Measurements from ENCODE around the gene HMSD.

HMSD gene

DNA sequence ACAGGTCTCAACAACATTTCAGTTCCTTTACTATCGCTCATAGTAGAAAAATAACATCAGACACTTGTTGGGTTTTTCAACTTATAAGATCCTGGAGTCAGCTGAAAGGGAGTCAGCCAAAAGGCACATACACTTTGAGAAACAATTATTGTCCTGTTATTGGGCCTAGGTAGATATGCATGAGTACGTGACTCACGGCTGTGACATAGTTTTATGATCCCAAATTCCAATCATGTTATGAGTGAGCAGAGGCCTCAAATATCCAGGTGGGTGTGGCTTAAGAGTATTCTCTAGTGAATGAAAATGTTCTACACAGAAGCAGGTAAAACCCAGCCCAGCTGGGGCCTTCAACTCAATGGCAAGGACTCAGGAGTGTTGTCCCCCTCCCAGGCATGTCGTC, 47.9 kb downstream of the HMSD start:
- no peak for DNase-seq

GRCh38 chr18:63997606-63998005, 48.5 kb downstream of the HMSD start:
- no peak for DNase-seq

DNA sequence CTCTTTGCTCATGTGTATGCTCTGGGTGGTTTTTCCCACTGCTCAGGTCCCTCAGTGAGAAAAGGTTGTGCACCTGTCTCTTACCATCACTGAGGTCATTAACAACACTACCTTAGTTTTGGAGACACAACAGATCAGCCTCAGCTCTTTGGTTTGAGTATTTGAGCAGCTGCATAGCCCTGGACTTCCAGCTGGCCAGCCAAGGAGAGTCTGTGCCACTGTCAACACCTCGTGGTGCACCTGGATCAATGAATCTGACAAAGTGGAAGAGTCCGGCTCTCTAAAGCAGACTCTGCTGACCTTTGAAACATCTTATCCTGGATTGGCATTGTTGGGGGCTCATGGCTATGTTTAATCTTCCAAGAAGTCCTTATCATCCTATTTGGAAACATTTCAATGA, 50.8 kb downstream of the HMSD start:
- DNase-seq, result no peak

DNA sequence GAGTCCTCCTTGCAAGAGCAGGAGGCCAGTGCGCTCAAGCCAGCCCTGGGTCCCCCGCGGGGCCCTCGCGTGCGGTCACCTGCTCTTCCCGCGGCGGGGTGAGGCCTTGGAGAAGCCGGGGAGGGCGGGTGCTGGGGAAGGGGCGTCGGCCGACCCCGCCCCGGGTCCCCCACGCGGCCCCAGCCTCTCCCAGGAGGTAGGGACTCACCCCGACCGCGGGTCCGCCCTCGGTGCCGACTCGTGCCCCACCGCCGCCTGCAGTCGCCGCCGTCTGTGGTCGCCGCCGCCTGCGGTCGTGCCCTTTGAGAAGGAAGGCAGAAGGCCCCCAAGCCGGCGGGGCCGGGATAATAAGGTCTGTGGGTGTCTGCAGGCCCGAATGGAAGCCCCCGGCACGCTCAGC, 53.5 kb downstream of the HMSD start:
- no peak for DNase-seq

- DNase-seq, result no peak
Measured at GRCh38 chr18:64009305-64009704, 60.2 kb downstream of the HMSD start.
